Measurements from ENCODE around the gene SEPHS2. TPM values are rescaled to one million over a fixed set of nuclear protein-coding genes. Genes with fewer than 3 reads are reported as not detected.
A peak's percentile ranks its signal among the peaks of the same experiment; 100 is the strongest.

Gene SEPHS2
- total and polyA plus RNA-seq, 4 donors, result 17.1 to 68.6 (median 46.0) TPM

DNA sequence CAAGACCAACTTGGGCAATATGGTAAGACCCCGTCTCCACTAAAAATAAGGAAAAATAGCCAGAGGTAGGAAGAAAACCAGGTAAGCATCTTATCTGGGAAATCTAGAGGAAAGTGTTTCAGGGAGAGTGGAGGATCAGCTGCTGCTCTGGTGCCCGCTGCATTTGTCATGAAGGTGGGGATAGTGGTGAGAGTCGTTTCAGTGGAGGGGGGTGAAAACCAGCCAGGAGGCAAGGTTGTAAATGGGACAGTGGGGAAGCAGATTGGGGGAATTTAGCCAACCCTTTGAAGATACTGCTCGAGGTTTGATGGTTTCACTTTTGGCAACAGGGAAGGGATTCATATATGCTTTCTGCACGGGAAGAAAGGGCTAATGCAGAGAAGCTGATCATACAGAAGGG, 24.7 kb downstream of the SEPHS2 start:
- Histone ChIP-seq H3K36me3 (ENCODE audit: control insufficient read depth in 4 of 4, insufficient read depth in 4 of 4, low read length in 4 of 4) (peaks cover 9 to 18% (median 16%) of the 10 kb centered on the region in 4 donors), H3K27ac (ENCODE audit: low read depth in 1 of 2, low read length in 1 of 2) (no peak overlapping the region), H3K9me3 (ENCODE audit: control insufficient read depth in 4 of 4, insufficient read depth in 3 of 4, low read length in 3 of 4) (no peaks in the 10 kb centered on the region), H3K27me3 (ENCODE audit: control insufficient read depth in 3 of 3, insufficient read depth in 3 of 3, low read length in 2 of 3) (no peaks in the 10 kb centered on the region), H3K4me1 (ENCODE audit: control insufficient read depth in 5 of 5, insufficient read depth in 5 of 5, low read length in 5 of 5) (peaks cover 0 to 10% (median 0%) of the 10 kb centered on the region in 5 donors), H3K9ac (ENCODE audit: insufficient read depth in 1 of 2, low read length in 2 of 2) (no peak overlapping the region), H3K4me3 (no peak overlapping the region)
- DNase-seq, result no peak
- no peak for ATAC-seq (ENCODE audit: insufficient read depth, low FRiP score)
- TF ChIP-seq, protein P1, sequence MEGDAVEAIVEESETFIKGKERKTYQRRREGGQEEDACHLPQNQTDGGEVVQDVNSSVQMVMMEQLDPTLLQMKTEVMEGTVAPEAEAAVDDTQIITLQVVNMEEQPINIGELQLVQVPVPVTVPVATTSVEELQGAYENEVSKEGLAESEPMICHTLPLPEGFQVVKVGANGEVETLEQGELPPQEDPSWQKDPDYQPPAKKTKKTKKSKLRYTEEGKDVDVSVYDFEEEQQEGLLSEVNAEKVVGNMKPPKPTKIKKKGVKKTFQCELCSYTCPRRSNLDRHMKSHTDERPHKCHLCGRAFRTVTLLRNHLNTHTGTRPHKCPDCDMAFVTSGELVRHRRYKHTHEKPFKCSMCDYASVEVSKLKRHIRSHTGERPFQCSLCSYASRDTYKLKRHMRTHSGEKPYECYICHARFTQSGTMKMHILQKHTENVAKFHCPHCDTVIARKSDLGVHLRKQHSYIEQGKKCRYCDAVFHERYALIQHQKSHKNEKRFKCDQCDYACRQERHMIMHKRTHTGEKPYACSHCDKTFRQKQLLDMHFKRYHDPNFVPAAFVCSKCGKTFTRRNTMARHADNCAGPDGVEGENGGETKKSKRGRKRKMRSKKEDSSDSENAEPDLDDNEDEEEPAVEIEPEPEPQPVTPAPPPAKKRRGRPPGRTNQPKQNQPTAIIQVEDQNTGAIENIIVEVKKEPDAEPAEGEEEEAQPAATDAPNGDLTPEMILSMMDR (IDR thresholded peaks at IDR 0.05; ENCODE audit: control extremely low read depth, extremely low read depth), result no peak
- WGBS, 2 donors, result 79 to 89% methylated on average over 5 of the region's 5 CpGs

DNA sequence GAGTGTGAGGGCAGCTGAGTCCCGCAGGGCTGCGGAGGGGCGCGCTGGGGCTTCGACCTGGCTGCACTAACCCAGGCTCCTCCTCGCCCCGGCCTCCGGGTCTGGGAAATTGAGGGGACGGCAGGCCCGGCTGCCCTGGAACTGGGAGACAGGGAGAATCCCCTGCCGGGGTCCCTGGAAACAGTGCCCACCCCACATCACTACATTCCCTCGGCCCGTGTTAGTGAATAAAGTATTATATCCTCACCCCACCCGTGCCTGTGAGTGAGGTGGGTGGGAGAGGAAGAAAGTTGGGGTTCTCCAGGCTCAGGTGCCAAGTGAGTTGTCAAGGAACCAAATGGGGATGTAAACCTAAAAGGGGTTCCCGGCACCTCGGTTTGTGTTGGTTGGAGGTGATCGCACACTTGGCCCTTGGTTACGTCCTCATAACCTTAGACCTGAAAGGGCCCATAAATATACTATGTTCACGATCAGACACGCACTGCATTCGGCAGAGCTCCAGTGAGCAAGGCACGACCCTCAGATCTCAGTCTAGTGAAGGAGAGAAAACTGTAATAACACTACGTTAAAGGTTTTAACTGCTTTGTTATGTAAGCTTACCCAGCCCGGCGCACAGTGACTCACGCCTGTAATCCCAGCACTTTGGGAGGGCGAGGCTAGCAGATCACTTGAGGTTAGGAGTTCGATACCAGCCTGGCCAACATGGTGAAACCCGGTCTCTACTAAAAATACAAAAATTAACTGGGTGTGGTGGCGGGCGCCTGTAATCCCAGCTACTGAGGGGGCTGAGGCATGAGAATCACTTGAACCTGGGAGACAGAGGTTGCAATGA, 27.1 kb downstream of the SEPHS2 start:
- no peaks in the 10 kb centered on the region for H3K9me3 ChIP-seq (ENCODE audit: control insufficient read depth in 4 of 4, insufficient read depth in 3 of 4, low read length in 3 of 4)
- DNase-seq (no peak), ATAC-seq (ENCODE audit: insufficient read depth, low FRiP score) (no peak)
- WGBS, 2 donors, result 61 to 62% methylated on average over 31 of the region's 31 CpGs
- H3K9ac ChIP-seq (ENCODE audit: insufficient read depth in 1 of 2, low read length in 2 of 2), result no peak overlapping the region
- peaks cover 0 to 10% (median 0%) of the 10 kb centered on the region in 5 donors for H3K4me1 ChIP-seq (ENCODE audit: control insufficient read depth in 5 of 5, insufficient read depth in 5 of 5, low read length in 5 of 5)
- peaks cover 2 to 15% (median 6%) of the 10 kb centered on the region in 4 donors for H3K36me3 ChIP-seq (ENCODE audit: control insufficient read depth in 4 of 4, insufficient read depth in 4 of 4, low read length in 4 of 4)
- peak overlapping the region; percentile 50 for H3K4me3 ChIP-seq
- H3K27me3 ChIP-seq (ENCODE audit: control insufficient read depth in 3 of 3, insufficient read depth in 3 of 3, low read length in 2 of 3), result no peaks in the 10 kb centered on the region
- TF ChIP-seq, protein P1 (IDR thresholded peaks at IDR 0.05; ENCODE audit: control extremely low read depth, extremely low read depth), result no peak
- H3K27ac ChIP-seq (ENCODE audit: low read depth in 1 of 2, low read length in 1 of 2), result peak overlapping the region; percentile 39 to 91

DNA sequence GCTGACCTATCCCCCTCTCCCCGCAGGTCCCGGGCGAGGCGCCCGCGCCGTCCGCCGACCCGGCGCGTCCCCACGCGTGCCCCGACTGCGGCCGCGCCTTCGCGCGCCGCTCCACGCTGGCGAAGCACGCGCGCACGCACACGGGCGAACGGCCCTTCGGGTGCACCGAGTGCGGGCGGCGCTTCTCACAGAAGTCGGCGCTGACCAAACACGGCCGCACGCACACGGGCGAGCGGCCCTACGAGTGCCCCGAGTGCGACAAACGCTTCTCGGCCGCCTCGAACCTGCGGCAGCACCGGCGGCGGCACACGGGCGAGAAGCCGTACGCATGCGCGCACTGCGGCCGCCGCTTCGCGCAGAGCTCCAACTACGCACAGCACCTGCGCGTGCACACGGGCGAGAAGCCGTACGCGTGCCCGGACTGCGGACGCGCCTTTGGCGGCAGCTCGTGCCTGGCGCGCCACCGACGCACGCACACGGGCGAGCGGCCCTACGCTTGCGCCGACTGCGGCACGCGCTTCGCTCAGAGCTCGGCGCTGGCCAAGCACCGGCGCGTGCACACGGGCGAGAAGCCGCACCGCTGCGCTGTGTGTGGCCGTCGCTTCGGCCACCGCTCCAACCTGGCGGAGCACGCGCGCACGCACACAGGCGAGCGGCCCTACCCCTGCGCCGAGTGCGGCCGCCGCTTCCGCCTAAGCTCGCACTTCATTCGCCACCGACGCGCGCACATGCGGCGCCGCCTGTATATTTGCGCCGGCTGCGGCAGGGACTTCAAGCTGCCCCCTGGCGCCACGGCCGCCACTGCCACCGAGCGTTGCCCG, 27.9 kb downstream of the SEPHS2 start:
- Histone ChIP-seq H3K27ac (ENCODE audit: low read depth in 1 of 2, low read length in 1 of 2) (peak overlapping the region; percentile 39 to 91), H3K36me3 (ENCODE audit: control insufficient read depth in 4 of 4, insufficient read depth in 4 of 4, low read length in 4 of 4) (peaks cover 0 to 12% (median 3%) of the 10 kb centered on the region in 4 donors), H3K4me1 (ENCODE audit: control insufficient read depth in 5 of 5, insufficient read depth in 5 of 5, low read length in 5 of 5) (peaks cover 0 to 10% (median 0%) of the 10 kb centered on the region in 5 donors), H3K27me3 (ENCODE audit: control insufficient read depth in 3 of 3, insufficient read depth in 3 of 3, low read length in 2 of 3) (no peaks in the 10 kb centered on the region), H3K4me3 (peak overlapping the region; percentile 50), H3K9me3 (ENCODE audit: control insufficient read depth in 4 of 4, insufficient read depth in 3 of 4, low read length in 3 of 4) (no peaks in the 10 kb centered on the region), H3K9ac (ENCODE audit: insufficient read depth in 1 of 2, low read length in 2 of 2) (no peak overlapping the region)
- WGBS, 2 donors, result 1% methylated on average over 126 to 140 of the region's 140 CpGs
- TF ChIP-seq, protein P1 (IDR thresholded peaks at IDR 0.05; ENCODE audit: control extremely low read depth, extremely low read depth), result no peak
- DNase-seq (peak; percentile 89 to 97 (median 90)), ATAC-seq (ENCODE audit: insufficient read depth, low FRiP score) (peak; percentile 96)
